GM12873 (cell line): ENCODE measurements around the gene MT2A.

Source experiments
- CTCF ChIP-seq: IDR thresholded peaks from 2 replicates; pipeline ENCODE4 v1.5.1; 2012; ENCODE audit warnings: low read depth, mild to moderate bottlenecking, moderate library complexity, low read length, control low read depth; ENCODE audit not compliant: insufficient read depth; ENCODE audit errors: missing control alignments

The MT2A gene

GRCh38 chr16:56643833-56644232 lies 35.4 kb downstream of the MT2A start:
- no peak for TF ChIP-seq CTCF

- TF ChIP-seq CTCF: no peak
Observed at GRCh38 chr16:56645311-56645710, 36.9 kb downstream of the MT2A start.

- TF ChIP-seq CTCF: no peak
Observed at GRCh38 chr16:56645838-56646237, 37.5 kb downstream of the MT2A start.

DNA sequence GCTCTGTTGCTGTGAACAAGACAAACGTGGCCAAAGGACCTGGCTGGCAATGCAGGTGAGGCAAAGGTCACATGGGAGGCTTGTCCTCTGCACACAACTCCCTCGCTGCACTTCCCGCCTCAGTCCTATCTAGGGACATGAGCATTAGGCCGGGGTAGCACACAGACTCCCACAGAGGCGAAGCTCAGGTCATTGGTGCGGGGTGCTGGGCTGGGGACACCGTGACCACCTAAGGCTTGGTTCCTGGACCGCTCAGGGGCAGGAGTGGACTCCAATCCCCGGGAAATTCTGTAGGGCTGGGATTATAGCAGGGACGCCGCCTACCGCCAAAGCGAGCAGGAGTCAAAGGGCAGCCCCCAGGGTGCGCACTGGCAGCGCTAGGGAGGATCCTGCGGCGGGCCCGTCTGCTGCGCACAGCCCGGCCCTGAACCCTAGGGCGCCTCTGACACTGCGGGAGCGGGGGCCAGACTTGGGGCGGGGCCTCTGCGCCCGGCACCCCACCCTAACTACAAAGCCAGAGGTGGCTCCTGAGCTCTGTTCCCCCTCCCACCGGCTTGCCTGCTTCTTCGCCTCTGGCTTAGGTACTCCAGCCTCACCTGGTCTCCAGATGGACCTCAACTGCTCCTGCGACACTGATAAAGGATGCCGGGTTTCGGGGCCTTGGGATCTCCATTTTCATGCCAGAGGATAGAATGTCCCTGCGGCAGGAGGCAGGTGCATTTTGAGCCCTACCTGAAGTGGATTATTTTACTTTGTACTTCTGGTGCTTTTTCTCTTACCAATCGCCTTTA lies 39.5 kb downstream of the MT2A start:
- no peak for TF ChIP-seq CTCF

- TF ChIP-seq CTCF: no peak
Observed at GRCh38 chr16:56649271-56649670, 40.9 kb downstream of the MT2A start.

DNA sequence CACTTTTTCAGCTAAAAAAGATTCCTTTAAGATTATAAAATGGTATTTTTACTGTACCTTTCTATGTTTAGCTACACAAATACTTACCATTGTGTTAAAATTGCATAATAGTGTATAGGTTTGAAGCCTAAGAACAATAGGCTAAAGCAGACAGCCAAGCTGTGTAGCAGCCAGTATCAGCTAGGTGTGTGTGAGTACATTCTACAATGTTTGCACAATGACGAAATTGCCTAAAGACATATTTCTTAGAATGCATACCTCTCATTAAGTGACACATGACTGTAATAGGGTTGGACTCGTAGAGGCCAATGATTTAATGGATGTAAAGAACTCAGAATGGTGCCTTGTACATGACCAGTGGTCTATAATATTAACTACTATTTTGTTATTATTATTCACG lies 41.4 kb downstream of the MT2A start:
- TF ChIP-seq CTCF: no peak

DNA sequence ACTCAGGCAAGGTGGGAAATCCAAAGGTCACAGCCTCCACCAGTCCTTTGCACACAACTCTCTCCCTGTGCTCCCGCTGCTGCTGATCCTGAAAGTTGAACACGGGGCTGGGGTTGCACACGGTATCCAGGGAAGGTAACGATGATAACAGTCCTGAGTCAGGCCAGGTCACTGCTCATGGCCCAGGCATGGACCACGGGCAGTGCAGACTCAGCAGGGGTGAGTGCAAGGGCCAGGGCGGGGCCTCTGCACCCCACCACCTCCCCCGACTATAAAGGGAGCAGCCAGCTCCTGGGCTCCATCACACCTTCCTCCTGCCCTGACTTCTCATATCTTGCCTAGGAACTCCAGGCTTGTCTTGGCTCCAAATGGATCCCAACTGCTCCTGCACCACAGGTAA lies 43.2 kb downstream of the MT2A start, which contains the start of gene MT1B:
Gene MT1B (plus strand): TSS at position 301 of the 400 bp plus-strand sequence. CDS start 68 bp downstream, at position 369.
- no peak for TF ChIP-seq CTCF
